HCT116 (cell line): ENCODE data around the gene MRPL9. TPM values are rescaled to one million over a fixed set of nuclear protein-coding genes. Genes with fewer than 3 reads are reported as not detected.

Source experiments
- ATAC-seq: fragments of 200-7000 bp; cut with Tn5 transposase; 2 replicates; pipeline ENCODE4 v1.9.1; 2020; ENCODE audit warnings: mild to moderate bottlenecking, moderate library complexity
- BruUV-seq: library from RNA; stranded (reverse); fragments of 400-500 nt; replicated peaks from 2 replicates; lab custom pipeline; 2021; lab: Mats Ljungman, UMichigan
- CTCF ChIA-PET: fragments of 300-600 bp; sonication (Branson Sonifier 250); formaldehyde crosslinking; loops from one replicate; lab custom pipeline; 2021; ENCODE audit warnings: antibody characterized with exemption; lab: Charles Lee
- POLR2A ChIA-PET: fragments of 300-600, 350-600 bp; sonication (Branson Sonifier 250); formaldehyde crosslinking; loops from one replicate; lab custom pipeline; 2021; ENCODE audit warnings: antibody characterized with exemption; lab: Charles Lee
- RAD21 ChIA-PET, 2 experiments: fragments of 300-600 bp; sonication (Branson Sonifier 250); formaldehyde crosslinking; loops; one replicate each; lab custom pipeline; 2023; ENCODE audit warnings: low total read pairs in 2 of 2; ENCODE audit not compliant: uncharacterized antibody in 2 of 2, unreplicated experiment in 2 of 2, low non-redundant PET in 1 of 2; lab: Charles Lee
- DNase-seq: peaks from one replicate; pipeline ENCODE4 v3.0.0-alpha.2; 2010; ENCODE audit warnings: low read depth, low spot score
- H2AFZ ChIP-seq: fragments of 200-600 bp; shearing (Covaris generic), sonication (generic); 2 replicates; pipeline ENCODE4 v1.6.1; 2017; ENCODE audit warnings: low read depth, mixed run types, mixed read lengths, antibody characterized with exemption, low read length; ENCODE audit not compliant: poor library complexity, severe bottlenecking
- H3K27ac ChIP-seq: 2 replicates; pipeline ENCODE4 v1.5.1; 2012; ENCODE audit warnings: low read depth, low read length
- H3K27me3 ChIP-seq: fragments of 200-600 bp; sonication (generic); 2 replicates; pipeline ENCODE4 v1.6.1; 2016; ENCODE audit warnings: mixed run types, low read length, mixed read lengths; ENCODE audit not compliant: insufficient read depth
- H3K36me3 ChIP-seq, 2 experiments: fragments of 200-500 bp in 1 of 2; fragments of 200-600 bp in 1 of 2; sonication (Bioruptor generic) in 1 of 2; sonication (generic) in 1 of 2; 2 replicates each; pipeline versions ENCODE4 v1.5.1 to v1.6.1; 2014 to 2016; ENCODE audit warnings: low read length in 2 of 2, inconsistent platforms in 1 of 2, mixed read lengths in 1 of 2, mixed run types in 1 of 2; ENCODE audit not compliant: insufficient read depth in 2 of 2, control insufficient read depth in 1 of 2
- H3K4me1 ChIP-seq, 2 experiments: fragments of 200-600 bp in 1 of 2; sonication (generic) in 1 of 2; 2 replicates each; pipeline versions ENCODE4 v1.5.1 to v1.6.1; 2012 to 2017; ENCODE audit warnings: low read length in 2 of 2, inconsistent platforms in 1 of 2, mild to moderate bottlenecking in 1 of 2, mixed read lengths in 1 of 2, mixed run types in 1 of 2, moderate library complexity in 1 of 2; ENCODE audit not compliant: insufficient read depth in 2 of 2, control insufficient read depth in 1 of 2
- H3K4me2 ChIP-seq: fragments of 200-600 bp; sonication (generic); 2 replicates; pipeline ENCODE4 v1.6.1; 2017; ENCODE audit warnings: mixed run types, low read length, mixed read lengths
- H3K4me3 ChIP-seq, 2 experiments: fragments of 200-600 bp in 1 of 2; sonication (generic) in 1 of 2; replicated peaks in 1 of 2; 2 replicates each; pipeline ENCODE4 v1.5.1; 2011 to 2016; ENCODE audit warnings: low read length in 2 of 2, control low read depth in 1 of 2, low read depth in 1 of 2, mild to moderate bottlenecking in 1 of 2, mixed read lengths in 1 of 2, mixed run types in 1 of 2
- H3K79me2 ChIP-seq: fragments of 200-600 bp; sonication (generic); 2 replicates; pipeline ENCODE4 v1.6.1; 2017; ENCODE audit warnings: mild to moderate bottlenecking, mixed run types, low read length, moderate library complexity, mixed read lengths; ENCODE audit not compliant: insufficient read depth
- H3K9ac ChIP-seq: fragments of 200-600 bp; sonication (generic); 2 replicates; pipeline ENCODE4 v1.6.1; 2016; ENCODE audit warnings: low read length, mixed read lengths
- H3K9me2 ChIP-seq: fragments of 200-600 bp; sonication (generic), shearing (Covaris generic); 2 replicates; pipeline ENCODE4 v1.6.1; 2017; ENCODE audit warnings: mixed run types, mild to moderate bottlenecking, moderate library complexity; ENCODE audit not compliant: insufficient read depth
- H3K9me3 ChIP-seq, 2 experiments: fragments of 200-500 bp in 1 of 2; fragments of 200-600 bp in 1 of 2; sonication (Bioruptor generic) in 1 of 2; sonication (generic) in 1 of 2; 2 replicates each; pipeline ENCODE4 v1.6.1; 2014 to 2017; ENCODE audit warnings: low read length in 2 of 2, mixed read lengths in 2 of 2, inconsistent platforms in 1 of 2, low read depth in 1 of 2, mild to moderate bottlenecking in 1 of 2, mixed run types in 1 of 2, moderate library complexity in 1 of 2; ENCODE audit not compliant: control insufficient read depth in 1 of 2, insufficient read depth in 1 of 2
- H4K20me1 ChIP-seq: fragments of 200-600 bp; sonication (generic), shearing (Covaris generic); 2 replicates; pipeline ENCODE4 v1.6.1; 2017; ENCODE audit warnings: mixed run types, mild to moderate bottlenecking, moderate library complexity; ENCODE audit not compliant: insufficient read depth
- CBX3 ChIP-seq: IDR thresholded peaks from 2 replicates; pipeline ENCODE4 v1.6.1; 2012; ENCODE audit warnings: low read depth
- REST ChIP-seq: IDR thresholded peaks from 2 replicates; pipeline ENCODE4 v1.6.1; 2012; ENCODE audit warnings: low read depth
- SP1 ChIP-seq: IDR thresholded peaks from 2 replicates; pipeline ENCODE4 v1.6.1; 2012; ENCODE audit warnings: low read depth
- TCF7L2 ChIP-seq: IDR thresholded peaks from 2 replicates; pipeline ENCODE4 v1.7.0; 2011; ENCODE audit warnings: borderline replicate concordance, inconsistent platforms; ENCODE audit not compliant: insufficient read depth, insufficient read length; ENCODE audit errors: extremely low read depth
- ZNF274 ChIP-seq: fragments of 200-500 bp; sonication (Bioruptor generic); IDR thresholded peaks from 2 replicates; pipeline ENCODE4 v1.6.1; 2014; ENCODE audit warnings: mild to moderate bottlenecking, low read depth, low read length, inconsistent platforms
- intact Hi-C: fragments of 100-400 bp; cut with micrococcal nuclease; formaldehyde crosslinking; loops from 2 replicates; pipeline ENCODE4 v1.10.0; 2022
- total RNA-seq: library from RNA; stranded (reverse); gene quantifications from one replicate; pipeline ENCODE4 v1.2.1, GENCODE V29; 2021; ENCODE audit not compliant: unreplicated experiment

Gene MRPL9
- total RNA-seq, 1 experiment from 2014 or later = 94.5 TPM

DNA sequence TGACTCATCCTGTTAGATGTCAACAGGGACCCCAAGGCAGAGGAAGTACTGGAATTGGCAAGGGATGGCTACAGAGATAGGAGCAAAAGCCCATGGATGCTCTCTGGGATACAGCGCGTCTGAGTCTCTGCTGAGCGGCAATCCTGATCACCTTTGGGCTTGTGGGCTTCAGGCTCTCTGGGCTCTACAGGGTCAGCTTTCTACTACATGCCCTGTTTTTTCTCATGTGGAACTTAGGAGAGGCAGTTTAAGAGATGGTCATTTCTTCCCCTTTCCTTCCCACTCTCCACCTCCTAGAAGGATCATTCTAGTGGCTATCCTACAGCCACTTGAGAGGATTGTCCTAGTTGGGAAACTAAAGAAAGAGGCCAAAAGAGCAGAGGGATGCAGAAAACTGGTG lies 40.6 kb upstream of the MRPL9 start (continued):
- no peak for TF ChIP-seq REST

GRCh38 chr1:151803164-151803563 lies 39.9 kb upstream of the MRPL9 start:
- H3K4me3 ChIP-seq = no peak overlapping the region
- CTCF ChIA-PET = no interaction called here
- TF ChIP-seq TCF7L2 = no peak
- no peak for TF ChIP-seq SP1
- no peak for TF ChIP-seq CBX3
- TF ChIP-seq ZNF274 = no peak
- TF ChIP-seq, all 23 proteins: peak for 0
- H3K4me1 ChIP-seq = no peaks in the 10 kb centered on the region
- H3K9me2 ChIP-seq = no peaks in the 10 kb centered on the region
- DNase-seq (no peak), ATAC-seq (no peak)
- no TSS peak for BruUV-seq
- H3K79me2 ChIP-seq = no peaks in the 10 kb centered on the region
- H3K36me3 ChIP-seq = no peaks in the 10 kb centered on the region
- no peak overlapping the region for H3K27ac ChIP-seq
- H3K4me2 ChIP-seq = no peak overlapping the region
- POLR2A ChIA-PET = no interaction called here
- intact Hi-C loops = no loop called here
- no peaks in the 10 kb centered on the region for H3K9me3 ChIP-seq
- H3K9ac ChIP-seq = no peak overlapping the region
- peaks cover 46% of the 10 kb centered on the region for H3K27me3 ChIP-seq
- no peaks in the 10 kb centered on the region for H4K20me1 ChIP-seq
- H2AFZ ChIP-seq = no peak overlapping the region
- RAD21 ChIA-PET = no interaction called here
